HG02970 (cell line): ENCODE data around the gene UNC13B.
"Not testable (repeated sequence)": the region's sequence is repeated elsewhere in the genome, so short reads cannot be mapped to it uniquely, and the experiment has no call there.

ENCODE experiments used
- ATAC-seq: cut with Tn5 transposase; IDR thresholded peaks from one replicate; pipeline ENCODE4 v1.9.1; 2021; ENCODE audit warnings: mild to moderate bottlenecking, moderate library complexity, moderate number of reproducible peaks; ENCODE audit not compliant: unreplicated experiment, low FRiP score

UNC13B gene

DNA sequence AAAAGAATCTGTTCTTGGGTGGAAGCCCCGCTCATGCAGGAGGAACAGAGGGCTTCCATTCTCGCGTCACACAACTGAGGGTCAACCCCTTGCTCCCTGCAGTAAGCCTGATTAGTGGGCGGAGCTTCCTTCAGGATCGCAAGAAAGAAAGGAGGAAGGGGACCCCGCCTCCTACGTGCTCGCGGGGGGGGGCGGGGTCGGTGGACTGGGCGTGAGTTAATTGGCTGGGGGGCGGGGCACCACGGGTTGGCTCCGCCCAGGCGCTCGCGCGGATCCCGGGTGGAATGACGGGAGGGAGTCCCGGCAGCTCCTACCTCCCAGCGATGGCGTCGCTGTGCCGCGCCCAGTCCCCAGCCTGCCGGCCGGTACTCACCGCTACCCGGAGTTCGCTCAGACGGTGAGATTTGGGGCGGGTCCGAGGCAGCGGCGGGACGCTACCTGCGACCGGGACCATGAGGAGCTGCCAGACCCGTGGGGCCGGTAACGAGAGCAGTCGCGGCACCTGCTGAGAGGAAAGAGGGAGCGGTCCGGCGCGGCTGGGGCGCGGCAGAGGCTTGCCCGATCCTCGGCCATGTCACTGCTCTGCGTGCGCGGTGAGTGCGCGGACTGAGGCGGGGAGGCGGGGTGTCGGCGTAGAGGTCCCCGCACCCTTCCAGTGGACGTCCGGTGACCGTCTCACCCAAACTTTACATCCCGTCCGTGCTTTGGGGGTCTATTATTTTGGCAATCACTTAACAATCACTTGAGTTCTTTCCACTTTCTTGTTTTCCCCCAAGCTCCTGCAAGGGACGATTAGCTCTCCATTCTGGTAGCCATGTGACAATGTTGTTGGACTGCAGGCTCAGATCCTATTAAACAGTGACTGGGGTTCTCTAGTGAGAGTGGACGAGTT, at the start of gene UNC13B:
Gene UNC13B (plus strand): TSS at position 297 of the 892 bp plus-strand sequence. CDS start 275 bp downstream, at position 572.
- no peak for ATAC-seq

- ATAC-seq = no peak
Observed at GRCh38 chr9:35112257-35113020, 49.4 kb upstream of the UNC13B start.

DNA sequence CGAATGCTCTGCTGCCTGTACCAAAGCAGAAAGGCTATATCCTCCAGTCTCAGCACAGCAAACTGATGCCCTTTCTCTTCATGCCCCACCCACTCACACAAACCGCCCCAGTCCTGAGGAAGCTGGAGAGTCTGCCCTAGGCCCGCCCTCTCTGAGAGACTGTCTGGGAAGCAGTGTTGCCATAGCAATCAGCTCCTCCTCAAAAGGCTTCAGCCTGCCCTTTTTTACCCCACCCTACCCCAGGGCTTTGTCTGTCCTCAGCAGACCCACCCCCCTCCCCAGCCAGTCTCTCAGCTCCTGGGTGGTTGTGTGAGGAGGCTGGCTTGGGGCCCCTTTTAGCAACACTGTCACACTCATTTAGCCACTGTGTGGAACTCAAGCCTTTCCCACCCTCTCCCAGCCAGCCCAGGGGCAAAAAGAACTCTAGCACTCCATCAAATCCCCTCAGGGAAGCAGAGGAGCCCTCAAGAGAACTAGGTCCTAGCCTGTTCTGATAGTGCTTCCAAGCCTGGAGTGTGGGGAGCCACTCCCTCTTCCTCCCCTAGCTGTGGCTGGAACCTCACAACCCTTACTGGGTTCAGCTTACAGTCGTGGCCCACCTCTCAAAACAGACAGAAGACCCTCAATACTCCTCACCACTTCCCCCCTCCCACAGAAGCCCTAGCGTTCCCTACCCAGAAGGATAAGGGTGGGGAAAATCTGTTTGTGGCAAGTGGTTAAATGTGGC, 47.5 kb upstream of the UNC13B start:
- ATAC-seq = no peak

GRCh38 chr9:35114840-35115628, 46.8 kb upstream of the UNC13B start:
- ATAC-seq = no peak

DNA sequence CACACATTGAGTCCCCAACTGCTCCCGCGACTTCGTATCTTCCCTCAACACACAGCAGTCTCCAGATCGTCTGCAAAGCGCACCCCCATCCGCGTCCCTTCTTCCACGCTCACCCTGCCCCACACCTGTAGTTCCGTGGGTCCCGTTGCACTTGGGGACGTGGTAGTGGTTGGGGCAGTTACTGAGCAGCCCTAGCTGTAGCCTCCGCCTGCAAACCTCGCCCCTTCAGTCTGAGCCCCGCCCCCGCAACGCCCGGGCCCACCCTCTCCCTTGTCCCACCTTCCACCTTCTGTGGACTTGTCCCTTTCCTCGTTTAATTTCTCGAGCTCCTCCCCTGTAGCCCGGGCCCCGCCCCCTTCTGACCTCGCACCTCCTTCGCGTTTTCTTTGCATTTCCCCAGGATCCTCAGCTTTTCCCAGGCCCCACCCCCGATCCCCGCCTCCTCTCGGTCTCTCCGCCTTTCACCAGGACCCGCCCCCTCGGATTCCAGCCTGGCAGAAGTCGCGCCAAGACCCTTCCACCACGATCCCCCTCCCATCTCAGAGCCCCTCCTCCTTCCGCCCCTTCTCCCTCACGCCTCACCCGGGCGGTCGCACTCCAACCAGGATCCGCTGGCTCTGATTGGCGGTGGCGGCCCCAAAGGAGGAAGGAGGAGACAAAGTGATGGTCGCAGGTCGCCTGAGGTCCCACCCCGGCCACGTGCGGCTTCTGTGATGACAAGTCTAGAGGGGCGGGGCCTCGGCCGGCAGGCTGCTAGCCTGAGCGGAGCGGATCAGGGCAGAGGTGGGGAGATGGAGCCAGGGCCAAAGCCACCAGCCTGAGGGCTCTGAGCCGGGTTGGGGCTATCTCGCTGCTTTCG, 45.9 kb upstream of the UNC13B start, which contains the start of gene ATOSB:
Gene ATOSB (minus strand): TSS at position 183 of the 859 bp plus-strand sequence. CDS start 7,588 bp downstream, outside the sequence.
- peak; percentile 65 for ATAC-seq

GRCh38 chr9:35116539-35116897, 45.3 kb upstream of the UNC13B start:
- no peak for ATAC-seq

GRCh38 chr9:35116898-35117551, 44.8 kb upstream of the UNC13B start:
- peak; percentile 43 for ATAC-seq

DNA sequence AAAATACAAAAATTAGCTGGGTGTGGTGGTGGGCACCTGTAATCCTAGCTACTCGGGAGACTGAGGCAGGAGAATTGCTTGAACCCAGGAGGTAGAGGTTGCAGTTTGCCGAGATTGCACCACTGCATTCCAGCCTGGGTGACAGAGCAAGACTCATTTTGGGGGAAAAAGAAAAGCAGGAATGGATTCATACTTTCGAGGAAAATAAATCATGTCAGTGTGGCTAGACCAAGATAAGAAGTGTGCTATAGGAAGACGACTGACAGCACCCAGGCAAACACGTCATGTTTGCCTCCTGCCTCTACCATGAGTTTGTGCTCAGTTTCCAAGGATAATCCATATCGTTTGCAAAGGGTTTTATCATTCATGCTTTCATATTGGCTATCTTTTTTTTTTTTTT, 26.9 kb upstream of the UNC13B start:
- ATAC-seq = no peak

DNA sequence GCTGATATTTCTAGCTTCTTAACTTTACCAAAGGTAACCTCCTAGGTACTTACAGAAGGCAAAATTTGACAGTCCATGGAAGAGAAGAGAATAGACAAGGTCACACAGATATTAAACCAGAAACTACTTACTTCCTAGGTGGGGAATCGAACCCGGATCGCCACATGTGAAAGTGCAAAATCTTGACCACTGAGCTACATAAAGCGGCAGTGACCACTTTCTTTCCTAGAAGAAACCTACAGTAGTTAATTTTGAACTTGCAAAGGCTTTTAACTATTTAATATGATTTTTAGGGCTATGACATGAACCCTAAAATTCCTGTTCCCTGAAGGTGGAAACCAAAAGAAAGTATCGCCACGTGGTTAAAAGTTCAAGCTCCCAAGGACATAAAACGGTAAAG, 25.8 kb upstream of the UNC13B start:
- ATAC-seq = no peak

- ATAC-seq = no peak
Observed at GRCh38 chr9:35136866-35137265, 24.9 kb upstream of the UNC13B start.

GRCh38 chr9:35140093-35140492, 21.7 kb upstream of the UNC13B start:
- ATAC-seq = no peak

DNA sequence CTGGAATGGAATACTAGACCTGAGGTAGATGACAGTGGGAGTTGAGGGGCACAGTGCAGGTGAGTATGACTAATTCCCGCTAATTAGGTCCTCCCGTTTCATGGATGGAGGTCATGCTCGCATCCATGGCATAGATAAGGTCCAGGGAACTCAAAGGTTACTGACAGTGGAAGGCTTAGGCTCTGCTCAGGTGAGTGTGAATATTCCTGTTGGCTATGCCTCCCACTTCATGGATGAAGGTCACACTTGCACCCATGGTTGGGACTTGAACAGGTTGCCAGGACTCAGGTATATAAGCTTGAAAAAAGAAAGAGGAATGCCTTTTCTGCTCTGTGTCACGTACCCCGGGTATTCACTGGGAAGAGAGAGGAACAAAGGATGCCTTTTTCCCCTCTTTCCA, 19.8 kb upstream of the UNC13B start:
- no peak for ATAC-seq

- ATAC-seq = not testable (repeated sequence)
Observed at GRCh38 chr9:35147941-35148563, 13.8 kb upstream of the UNC13B start.

GRCh38 chr9:35152926-35153325, 8.9 kb upstream of the UNC13B start:
- ATAC-seq = no peak

GRCh38 chr9:35156781-35157180, 5.0 kb upstream of the UNC13B start:
- ATAC-seq = no peak

- ATAC-seq = not testable (repeated sequence)
Observed at GRCh38 chr9:35157836-35158235, 4.0 kb upstream of the UNC13B start.

DNA sequence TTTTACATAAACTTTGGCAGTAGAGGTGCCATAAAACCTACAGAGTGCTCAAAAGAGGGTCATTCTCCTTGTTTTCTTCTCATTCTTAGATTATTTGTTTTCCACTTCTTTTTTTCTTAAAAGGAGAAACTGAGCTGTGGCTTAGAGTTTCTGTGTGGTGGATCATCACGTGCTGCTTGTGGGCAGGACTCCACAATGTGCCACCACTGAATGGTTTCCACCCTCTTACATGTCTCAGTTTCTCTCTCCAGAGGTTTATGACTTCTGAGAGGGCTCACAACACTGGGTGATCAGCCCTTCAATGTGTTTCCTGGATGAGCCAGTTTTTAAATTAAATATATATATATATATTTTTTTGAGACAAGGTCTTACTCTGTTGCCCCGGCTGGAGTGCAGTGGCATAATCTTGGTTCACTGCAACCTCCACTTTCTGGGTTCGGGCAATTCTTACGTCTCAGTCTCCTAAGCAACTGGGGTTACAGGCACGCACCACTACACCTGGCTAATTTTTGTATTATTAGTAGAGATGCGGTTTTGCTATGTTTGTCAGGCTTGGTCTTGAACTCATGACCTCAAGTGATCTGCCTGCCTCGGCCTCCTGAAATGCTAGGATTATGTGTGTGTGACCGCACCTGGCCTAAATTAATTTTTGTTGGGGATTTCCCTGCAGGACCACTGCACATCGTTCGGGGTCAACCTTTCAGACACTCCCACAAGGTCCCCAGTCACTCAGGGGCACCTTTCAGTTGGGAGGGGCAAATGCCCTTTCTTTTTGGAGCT, 3.1 kb upstream of the UNC13B start:
- ATAC-seq = no peak
